Glutamatergic neuron (in vitro differentiated cells): ENCODE measurements around the gene FAM124B. TPM values are rescaled to one million over a fixed set of nuclear protein-coding genes. Genes with fewer than 3 reads are reported as not detected.
A peak's percentile ranks its signal among the peaks of the same experiment; 100 is the strongest.
"Not testable (repeated sequence)": the region's sequence is repeated elsewhere in the genome, so short reads cannot be mapped to it uniquely, and the experiment has no call there.

ENCODE experiments used
- DNase-seq: peaks from one replicate; pipeline ENCODE4 v3.0.0; 2022
- H3K27ac Mint-ChIP-seq: one replicate; pipeline ENCODE4 v1.8.0; 2020; ENCODE audit warnings: mild to moderate bottlenecking, mixed read lengths, inconsistent platforms; ENCODE audit not compliant: unreplicated experiment
- H3K27me3 Mint-ChIP-seq: one replicate; pipeline ENCODE4 v1.8.0; 2020; ENCODE audit warnings: mild to moderate bottlenecking, moderate library complexity, mixed read lengths, inconsistent platforms; ENCODE audit not compliant: unreplicated experiment
- H3K36me3 Mint-ChIP-seq: one replicate; pipeline ENCODE4 v1.8.0; 2020; ENCODE audit warnings: mild to moderate bottlenecking, mixed read lengths, inconsistent platforms; ENCODE audit not compliant: unreplicated experiment
- H3K4me1 Mint-ChIP-seq: one replicate; pipeline ENCODE4 v1.8.0; 2020; ENCODE audit warnings: mild to moderate bottlenecking, low read depth, mixed read lengths, inconsistent platforms; ENCODE audit not compliant: unreplicated experiment
- H3K4me3 Mint-ChIP-seq: one replicate; pipeline ENCODE4 v1.8.0; 2020; ENCODE audit warnings: mild to moderate bottlenecking, mixed read lengths, inconsistent platforms; ENCODE audit not compliant: unreplicated experiment
- H3K9me3 Mint-ChIP-seq: one replicate; pipeline ENCODE4 v1.8.0; 2020; ENCODE audit warnings: mild to moderate bottlenecking, moderate library complexity, mixed read lengths, inconsistent platforms; ENCODE audit not compliant: unreplicated experiment
- CTCF ChIP-seq: fragments of 200-600 bp; sonication (generic); IDR thresholded peaks from one replicate; pipeline ENCODE4 v1.5.0; 2021; ENCODE audit not compliant: partially characterized antibody, unreplicated experiment
- total RNA-seq: library from RNA; stranded (reverse); fragmentation: NEBNext Ultra II Directional; extraction: Animal tissue kit (Norgen Biotek cat#: 25700); gene quantifications from one replicate; pipeline ENCODE4 v1.2.1, GENCODE V29; 2021; ENCODE audit not compliant: unreplicated experiment

Gene FAM124B
- total RNA-seq, 1 donor from 2014 or later: 1.3 TPM

- H3K4me1 Mint-ChIP-seq: peaks cover 4% of the 10 kb centered on the region
- no peak for TF ChIP-seq CTCF
Measured at GRCh38 chr2:224403657-224404056, 1.8 kb upstream of the FAM124B start.

GRCh38 chr2:224400886-224401632 is 848 bp downstream of the FAM124B start:
- H3K27me3 Mint-ChIP-seq: no peaks in the 10 kb centered on the region
- H3K9me3 Mint-ChIP-seq: no peaks in the 10 kb centered on the region
- H3K4me3 Mint-ChIP-seq: no peak overlapping the region
- peaks cover 6% of the 10 kb centered on the region for H3K36me3 Mint-ChIP-seq
- DNase-seq: no peak
- peak overlapping the region; percentile 33 for H3K27ac Mint-ChIP-seq
- TF ChIP-seq CTCF: no peak
- peaks cover 4% of the 10 kb centered on the region for H3K4me1 Mint-ChIP-seq

More at GRCh38 chr2:224403657-224404056, 1.8 kb upstream of the FAM124B start:
- DNase-seq: no peak
- no peak overlapping the region for H3K27ac Mint-ChIP-seq
- peaks cover 3% of the 10 kb centered on the region for H3K9me3 Mint-ChIP-seq
- no peak overlapping the region for H3K4me3 Mint-ChIP-seq
- H3K27me3 Mint-ChIP-seq: no peaks in the 10 kb centered on the region
- H3K36me3 Mint-ChIP-seq: peaks cover 5% of the 10 kb centered on the region

GRCh38 chr2:224400174-224400810 is 1.6 kb downstream of the FAM124B start:
- TF ChIP-seq CTCF: no peak
- H3K36me3 Mint-ChIP-seq: peaks cover 6% of the 10 kb centered on the region
- H3K27me3 Mint-ChIP-seq: no peaks in the 10 kb centered on the region
- H3K9me3 Mint-ChIP-seq: peaks cover 2% of the 10 kb centered on the region
- H3K4me3 Mint-ChIP-seq: no peak overlapping the region
- no peak for DNase-seq
- no peak overlapping the region for H3K27ac Mint-ChIP-seq
- peaks cover 4% of the 10 kb centered on the region for H3K4me1 Mint-ChIP-seq

GRCh38 chr2:224398289-224398688 is 3.6 kb downstream of the FAM124B start:
- no peak for TF ChIP-seq CTCF
- peaks cover 3% of the 10 kb centered on the region for H3K9me3 Mint-ChIP-seq
- H3K27me3 Mint-ChIP-seq: no peaks in the 10 kb centered on the region
- peaks cover 6% of the 10 kb centered on the region for H3K36me3 Mint-ChIP-seq
- no peak for DNase-seq
- H3K27ac Mint-ChIP-seq: no peak overlapping the region
- H3K4me3 Mint-ChIP-seq: no peak overlapping the region
- peaks cover 4% of the 10 kb centered on the region for H3K4me1 Mint-ChIP-seq

GRCh38 chr2:224397100-224397499 is 4.8 kb downstream of the FAM124B start:
- not testable (repeated sequence) for H3K27ac Mint-ChIP-seq, H3K36me3 Mint-ChIP-seq, H3K27me3 Mint-ChIP-seq, H3K4me1 Mint-ChIP-seq, DNase-seq, H3K9me3 Mint-ChIP-seq, H3K4me3 Mint-ChIP-seq
